HG03135 (cell line): ENCODE measurements around the gene CEBPB.
A peak's percentile ranks its signal among the peaks of the same experiment; 100 is the strongest.
"Not testable (repeated sequence)": the region's sequence is repeated elsewhere in the genome, so short reads cannot be mapped to it uniquely, and the experiment has no call there.

Experiments used
- ATAC-seq: cut with Tn5 transposase; IDR thresholded peaks from one replicate; pipeline ENCODE4 v1.9.1; 2021; ENCODE audit warnings: mild to moderate bottlenecking, moderate library complexity; ENCODE audit not compliant: unreplicated experiment

The CEBPB gene

DNA sequence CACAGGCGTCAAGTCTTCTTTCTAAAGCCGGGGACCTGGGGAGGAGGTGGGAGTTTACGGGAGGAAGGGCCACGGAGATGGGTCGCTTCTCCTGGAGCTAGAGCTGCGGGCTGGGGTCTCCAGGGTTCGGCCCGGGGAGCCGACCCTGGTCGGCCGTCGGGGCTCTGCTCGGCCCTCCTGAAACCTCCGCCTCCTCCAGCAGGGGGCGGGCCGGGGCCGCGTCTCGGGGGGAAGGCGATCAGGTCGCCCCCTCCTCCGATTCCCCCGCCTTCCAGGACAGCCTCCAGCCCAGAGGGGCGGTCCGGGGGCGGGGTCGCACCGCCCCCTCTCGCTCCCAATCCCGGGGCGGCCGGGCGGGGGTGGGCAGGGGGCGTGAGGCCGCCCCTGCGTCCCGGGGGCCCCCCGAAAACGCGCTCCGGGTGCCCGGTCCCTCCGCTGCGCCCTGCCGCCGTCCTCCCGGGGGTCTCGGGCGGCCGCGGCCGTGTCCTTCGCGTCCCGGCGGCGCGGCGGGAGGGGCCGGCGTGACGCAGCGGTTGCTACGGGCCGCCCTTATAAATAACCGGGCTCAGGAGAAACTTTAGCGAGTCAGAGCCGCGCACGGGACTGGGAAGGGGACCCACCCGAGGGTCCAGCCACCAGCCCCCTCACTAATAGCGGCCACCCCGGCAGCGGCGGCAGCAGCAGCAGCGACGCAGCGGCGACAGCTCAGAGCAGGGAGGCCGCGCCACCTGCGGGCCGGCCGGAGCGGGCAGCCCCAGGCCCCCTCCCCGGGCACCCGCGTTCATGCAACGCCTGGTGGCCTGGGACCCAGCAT, at the start of gene CEBPB:
CEBPB (plus strand) TSS at position 580 of the 814 bp plus-strand sequence; CDS start at position 784, 204 bp downstream.
- ATAC-seq: peak; percentile 39

DNA sequence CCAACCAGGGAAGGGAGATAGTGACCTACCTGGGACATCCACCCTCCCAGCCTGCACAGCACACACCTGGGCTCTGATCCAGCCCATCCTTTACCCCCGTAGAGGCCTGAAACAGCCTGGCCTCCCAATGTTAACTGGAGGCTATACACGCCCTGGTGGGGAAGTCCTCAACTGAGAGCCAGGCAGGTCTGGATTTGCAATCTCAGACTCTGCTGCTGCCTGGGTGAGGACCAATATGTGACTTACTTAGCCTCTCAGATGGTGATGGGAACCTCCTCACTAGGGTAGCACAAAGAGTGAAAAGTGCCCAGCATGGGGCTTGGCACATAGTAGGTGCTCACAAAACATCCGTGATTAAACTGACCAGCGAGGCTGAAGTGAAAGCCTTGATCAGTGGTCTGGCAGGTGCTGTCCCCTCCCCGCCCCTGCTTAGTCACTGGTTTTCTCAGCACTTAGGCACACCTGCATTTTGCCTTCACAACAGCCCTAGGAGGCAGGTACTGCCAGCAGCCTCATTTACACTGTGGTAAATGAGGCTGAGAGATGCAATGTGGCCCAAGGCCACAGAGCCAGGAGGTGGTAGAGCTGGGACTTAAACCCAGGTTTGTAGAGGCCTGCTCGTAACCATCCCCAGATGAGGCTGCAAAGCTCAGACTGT, 49.5 kb upstream of the CEBPB start:
- ATAC-seq: no peak

DNA sequence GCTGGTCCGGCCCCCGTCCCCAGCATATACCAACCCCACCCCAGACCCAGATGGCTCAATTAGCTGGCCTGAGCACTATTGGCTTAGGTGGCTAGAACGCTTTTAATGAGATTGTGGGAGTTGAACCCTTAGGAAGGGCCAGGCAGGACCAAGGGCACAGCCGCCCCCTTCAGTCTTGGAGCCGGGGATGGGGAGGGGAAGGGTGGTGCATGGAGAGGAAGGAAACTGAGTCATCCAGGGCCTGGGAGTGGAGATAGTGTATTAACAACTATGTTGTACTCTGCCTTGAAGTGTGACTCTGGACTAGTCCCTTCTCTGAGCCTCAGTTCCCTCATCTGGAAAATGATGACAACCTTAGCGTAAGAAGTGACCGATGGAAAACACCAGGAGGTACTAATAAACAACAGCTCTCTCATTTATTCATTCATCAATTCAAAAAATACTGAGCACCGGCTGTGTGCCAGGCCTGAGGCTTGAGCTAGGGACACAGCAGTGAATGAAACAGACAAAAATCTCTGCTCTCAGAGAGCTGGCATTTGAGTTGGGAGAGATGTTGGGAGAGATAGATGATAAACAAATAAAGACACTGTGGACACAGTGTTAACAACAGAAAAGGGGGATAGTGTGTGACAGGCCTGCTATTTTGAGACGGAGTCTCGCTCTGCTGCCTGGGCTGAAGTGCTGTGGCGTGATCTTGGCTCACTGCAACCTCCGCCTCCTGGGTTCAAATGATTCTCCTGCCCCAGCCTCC, 48.6 kb upstream of the CEBPB start:
- ATAC-seq: no peak

DNA sequence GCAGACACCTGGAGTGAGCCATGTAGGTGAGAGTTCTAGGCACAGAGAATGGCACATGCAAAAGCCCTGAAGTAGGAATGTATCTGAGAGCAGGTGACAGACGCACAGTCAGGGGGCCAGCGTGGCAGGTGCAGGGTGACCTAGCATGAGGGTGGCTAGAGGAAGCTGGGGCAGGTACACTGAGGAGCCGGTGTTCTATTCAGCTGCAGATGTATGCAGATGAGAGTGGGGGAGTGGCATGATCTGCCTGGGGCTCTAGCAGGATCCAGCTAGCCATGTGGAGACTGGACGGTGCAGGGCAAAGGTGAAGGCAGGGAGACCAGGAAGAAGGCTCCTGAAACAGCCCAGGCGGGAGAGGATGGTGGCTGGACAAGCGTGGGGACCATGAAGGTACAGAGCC, 47.8 kb upstream of the CEBPB start:
- no peak for ATAC-seq

DNA sequence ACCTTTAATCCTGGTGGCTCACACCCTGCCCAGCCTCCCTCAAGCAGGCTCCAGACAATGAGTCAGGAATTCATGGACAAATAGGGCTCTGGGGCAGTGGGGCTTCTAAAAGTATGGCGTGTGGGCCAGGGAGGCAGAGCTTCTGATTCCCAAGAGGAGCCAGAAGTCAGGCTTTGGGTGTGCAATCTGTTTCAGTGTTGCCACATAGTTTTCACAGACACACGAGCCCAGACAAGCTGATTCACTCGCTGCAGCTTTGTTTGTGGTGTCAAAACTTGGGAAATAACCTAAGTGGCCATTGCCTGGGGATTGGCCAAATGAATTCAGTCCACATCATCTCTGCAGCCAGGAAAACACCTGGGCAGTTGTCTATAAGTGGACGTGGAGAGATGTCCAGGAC, 46.3 kb upstream of the CEBPB start:
- ATAC-seq: no peak

DNA sequence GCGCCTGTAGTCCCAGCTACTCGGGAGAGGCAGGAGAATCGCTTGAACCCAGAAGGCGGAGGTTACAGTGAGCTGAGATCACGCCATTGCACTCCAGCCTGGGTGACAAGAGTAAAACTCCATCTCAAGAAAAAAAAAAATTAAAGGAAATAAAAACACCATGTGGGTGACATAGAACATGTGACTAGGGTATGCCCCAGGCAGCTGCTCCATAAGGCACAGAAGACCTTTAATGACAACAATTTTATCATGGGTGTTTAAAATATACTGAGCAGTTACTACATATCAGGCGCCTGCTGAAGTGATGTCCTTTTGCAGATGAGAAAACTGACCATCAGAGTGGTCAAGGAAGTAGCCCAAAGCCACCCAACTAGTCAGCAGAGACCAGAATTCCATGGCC, 45.1 kb upstream of the CEBPB start:
- ATAC-seq: no peak

DNA sequence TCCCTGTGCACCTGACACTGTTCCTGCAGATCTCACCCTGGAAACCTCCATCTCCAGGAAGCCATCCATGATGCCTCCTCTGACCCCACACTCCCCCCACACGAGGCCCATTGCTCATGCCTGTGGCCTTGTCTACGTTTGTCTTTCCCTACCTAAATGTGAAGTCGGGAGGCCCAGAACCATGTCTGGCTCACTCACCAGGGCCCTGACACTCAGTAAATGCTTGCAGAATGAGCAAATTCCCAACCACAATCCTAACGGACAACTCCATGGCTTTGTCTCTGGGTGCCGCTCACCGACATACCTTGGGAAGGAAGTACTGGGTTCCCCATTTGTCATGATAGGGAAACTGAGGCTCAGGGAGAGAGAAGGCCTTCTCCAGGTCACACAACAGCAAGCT, 44.4 kb upstream of the CEBPB start:
- ATAC-seq: no peak

DNA sequence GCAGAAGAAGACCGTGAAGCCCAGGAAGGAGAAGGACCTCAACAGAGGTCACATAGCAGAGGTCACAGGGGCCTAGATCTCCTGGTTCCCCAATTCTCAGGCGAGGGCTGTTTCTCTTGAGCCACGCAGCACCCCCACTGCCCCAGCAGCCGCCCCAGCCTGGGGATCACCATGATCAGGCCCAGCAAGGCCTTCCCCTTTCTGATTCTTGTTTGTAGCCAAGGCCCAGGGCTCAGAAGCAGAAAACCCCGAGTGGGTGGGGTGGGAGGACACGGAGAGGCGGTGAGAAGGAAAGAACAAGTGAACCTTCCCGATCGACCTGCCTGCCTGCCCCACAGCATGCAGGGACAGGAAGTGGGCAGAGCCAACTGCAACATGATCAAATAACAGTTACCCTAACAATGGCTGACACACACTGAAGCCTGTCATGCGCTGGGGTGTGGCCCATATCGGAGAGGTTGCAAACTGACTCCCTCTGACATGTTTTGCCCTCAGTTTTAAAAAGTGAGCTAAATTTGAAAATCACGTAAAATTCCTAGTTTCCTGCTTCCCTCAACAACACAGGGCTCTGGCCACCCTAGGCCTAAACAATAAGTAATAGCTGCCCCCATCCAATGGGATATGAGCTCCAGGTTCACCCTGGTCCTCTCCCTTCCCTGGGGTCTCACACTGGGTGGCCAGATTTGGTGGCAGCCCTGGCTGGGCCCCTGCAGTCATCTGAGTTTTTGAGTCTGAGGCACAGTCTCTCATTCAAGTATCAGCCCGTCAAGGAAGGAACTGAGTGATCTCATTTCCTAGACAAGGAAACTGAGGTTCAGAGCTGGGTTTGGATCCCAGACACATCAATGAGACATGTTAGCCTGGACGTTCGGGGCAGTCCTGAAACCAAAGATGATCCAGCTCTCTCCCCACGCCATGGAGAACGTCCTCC, 43.6 kb upstream of the CEBPB start:
- ATAC-seq: peak; percentile 53

DNA sequence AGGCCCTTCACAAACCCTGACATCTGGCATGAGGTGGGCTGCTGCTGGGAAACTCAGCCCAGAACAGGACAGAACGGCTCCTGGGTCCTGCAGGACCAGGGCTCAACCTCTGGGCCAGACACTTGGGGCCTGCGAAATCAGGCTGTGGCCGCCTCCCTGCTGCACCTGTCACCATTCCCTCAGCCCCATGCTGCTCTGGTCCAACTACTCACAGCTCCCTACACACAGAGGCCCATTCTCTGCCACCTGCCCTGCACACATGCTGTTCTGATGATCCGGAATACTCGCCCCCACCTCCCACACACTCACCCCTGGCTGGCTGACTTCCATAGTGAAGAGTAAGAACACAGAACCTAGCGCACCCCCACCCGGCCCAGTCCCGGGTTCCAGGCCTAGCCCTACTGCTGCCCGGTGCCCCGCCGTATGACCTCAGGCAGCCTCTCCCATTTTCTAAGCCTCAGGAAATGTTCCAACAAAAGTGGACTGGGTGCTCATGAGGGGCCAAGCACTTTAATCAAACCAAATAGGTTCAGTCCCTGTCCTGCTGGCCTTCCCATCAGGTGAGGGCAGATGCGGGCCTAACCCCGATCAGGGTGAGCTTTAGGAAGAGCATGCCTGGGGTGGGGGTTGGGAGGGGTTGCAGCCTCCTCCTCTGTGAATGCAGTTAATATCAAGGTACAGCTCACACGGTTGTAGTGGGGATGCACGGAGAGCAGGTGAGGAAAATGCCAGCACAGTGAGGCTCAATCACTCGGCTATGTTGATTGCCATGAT, 41.0 kb upstream of the CEBPB start:
- no peak for ATAC-seq

DNA sequence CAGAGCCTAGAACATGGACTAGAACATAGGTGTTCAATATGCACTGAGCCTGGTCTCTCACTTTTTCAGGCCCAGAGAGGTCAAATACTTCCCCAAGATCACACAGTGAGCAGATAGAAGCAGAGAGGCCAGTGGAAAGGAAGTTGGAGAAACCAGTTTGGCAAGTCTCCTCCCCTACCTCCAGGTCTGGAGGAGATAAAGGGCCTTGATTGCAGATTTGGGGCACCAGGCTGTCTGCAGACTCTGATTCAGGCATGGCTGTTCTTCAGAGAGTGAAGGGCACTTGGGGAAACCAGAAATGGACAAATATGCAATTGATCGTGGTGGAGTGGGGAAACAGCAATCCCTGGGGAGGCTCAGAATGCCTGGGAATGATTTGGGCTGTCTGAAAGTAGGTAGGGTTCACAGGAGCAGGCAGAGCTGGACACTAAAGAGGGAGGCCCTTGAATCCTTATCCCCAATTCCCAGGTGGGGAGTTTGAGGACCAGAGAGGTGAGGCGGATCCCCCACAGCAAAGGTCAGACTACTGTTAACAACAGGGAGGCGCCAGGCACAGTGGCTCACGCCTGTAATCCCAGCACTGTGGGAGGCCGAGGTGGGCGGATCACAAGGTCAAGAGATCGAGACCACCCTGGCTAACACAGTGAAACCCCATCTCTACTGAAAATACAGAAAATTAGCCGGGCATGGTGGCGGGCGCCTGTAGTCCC, 39.4 kb upstream of the CEBPB start:
- no peak for ATAC-seq

DNA sequence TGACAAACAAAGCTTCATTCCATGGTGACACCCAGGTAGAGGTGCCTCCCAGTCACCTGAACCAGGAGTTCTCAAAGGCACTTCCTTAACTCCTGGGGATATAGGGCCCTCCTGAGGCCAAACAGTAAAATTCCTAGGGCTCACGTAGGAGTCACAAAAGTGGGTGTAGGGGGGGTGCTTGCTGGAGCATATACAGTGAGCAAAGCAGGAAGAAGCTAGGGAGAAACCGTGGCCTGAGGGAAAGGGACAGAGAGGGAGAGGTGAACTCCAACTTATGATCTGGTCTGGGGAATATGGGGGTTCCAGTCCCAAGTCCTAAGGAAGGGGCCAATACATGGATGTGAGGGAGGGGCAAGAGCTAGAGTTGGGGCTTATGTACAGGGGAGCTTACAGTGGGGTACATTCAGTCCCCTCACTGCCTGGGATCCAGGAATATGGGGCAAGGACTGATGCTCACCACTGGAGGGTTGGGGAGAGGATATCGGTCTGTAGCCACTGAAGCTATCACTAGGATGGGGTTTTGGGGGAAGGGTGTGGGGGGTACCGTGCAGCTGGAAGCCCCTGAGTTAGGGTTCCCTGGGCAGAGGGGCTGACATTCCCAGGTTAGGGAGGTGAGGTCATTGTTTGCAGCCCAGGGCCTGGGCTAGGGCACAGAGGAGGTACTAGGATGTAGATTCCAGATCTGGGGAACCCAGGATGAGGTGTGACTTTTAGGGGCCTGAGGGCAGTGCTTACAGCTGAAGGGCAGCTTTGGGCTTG, 38.1 kb upstream of the CEBPB start:
- ATAC-seq: no peak

DNA sequence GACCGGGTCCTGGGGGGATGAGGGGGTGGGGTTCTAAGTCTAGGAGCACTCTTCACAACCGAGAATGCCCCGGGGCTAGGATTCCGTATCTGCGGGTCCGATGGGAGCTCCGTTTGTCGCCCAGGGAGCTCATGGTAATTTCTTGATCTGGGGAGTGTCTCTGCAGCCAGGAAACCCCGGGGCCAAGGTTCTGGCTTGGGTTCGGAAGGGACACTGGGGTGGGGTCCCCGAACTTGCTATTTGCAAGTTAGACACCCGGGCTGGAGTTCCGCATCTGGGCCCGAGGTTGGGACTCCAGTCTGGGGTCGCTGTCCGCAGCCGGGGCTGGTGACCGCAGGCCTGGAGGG, 37.5 kb upstream of the CEBPB start:
- ATAC-seq: no peak

DNA sequence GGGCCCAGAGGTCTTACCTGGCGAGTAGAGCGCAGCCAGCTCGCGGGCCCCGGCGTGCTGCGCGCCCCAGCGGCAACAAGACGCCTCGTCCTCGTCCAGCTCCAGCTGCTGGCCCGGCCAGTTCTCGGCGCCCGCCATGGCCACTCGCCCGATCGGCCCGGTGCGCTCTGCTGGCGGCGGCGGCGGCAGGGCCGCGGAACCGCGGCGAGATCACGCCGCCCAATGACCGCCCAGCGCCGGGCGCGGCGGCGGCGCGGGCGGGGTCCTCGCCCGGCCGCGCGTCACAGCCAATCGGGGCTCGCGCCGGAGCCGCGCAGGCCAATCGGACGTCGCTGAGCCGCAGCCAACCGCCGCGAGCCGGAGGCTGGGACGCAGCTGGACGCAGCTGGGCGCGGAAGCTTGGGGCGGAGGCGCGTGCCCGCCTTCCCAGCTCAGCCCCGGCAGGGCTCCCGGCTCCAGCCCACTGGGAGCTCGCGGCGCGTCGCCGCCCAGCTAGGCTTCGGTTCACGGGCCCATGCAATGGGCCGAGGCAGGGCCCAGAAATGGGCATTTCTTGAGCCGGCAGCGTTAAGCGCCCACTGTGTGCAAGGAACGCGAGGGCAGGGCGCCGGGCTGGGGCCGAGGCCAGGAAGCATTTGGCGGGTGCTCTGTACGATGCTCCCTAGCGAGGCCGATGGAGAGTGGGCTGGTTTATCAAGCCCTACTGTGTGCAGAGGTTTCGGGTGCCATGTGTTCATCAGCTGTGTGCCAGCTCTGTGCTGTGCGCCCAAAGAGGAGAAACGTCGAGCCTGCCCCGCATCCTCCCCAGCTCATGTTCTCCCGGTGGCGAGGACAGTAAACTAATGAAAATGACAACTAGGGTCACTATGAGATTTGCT, 36.9 kb upstream of the CEBPB start, which contains the start of gene PEDS1:
PEDS1 (minus strand) TSS at position 224 of the 878 bp plus-strand sequence; CDS start at position 138, 86 bp downstream.
- peak; percentile 85 for ATAC-seq

DNA sequence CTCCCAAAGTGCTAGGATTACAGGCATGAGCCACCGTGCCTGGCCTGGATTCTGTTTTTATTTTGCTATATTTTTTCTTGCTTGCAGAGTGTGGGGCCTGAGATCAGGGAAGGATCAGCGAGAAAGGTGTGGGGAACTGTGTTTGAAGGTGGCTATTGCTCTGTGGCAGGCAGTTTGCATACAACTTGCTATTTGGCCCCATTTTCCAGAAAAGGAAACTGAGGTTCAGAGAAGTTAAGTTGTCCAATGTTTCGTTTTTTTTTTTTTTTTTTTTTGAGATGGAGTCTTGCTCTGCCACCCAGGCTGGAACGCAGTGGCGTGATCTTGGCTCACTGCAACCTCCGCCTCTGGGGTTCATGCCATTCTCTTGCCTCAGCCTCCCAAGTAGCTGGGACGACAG, 29.1 kb upstream of the CEBPB start:
- ATAC-seq: not testable (repeated sequence)

DNA sequence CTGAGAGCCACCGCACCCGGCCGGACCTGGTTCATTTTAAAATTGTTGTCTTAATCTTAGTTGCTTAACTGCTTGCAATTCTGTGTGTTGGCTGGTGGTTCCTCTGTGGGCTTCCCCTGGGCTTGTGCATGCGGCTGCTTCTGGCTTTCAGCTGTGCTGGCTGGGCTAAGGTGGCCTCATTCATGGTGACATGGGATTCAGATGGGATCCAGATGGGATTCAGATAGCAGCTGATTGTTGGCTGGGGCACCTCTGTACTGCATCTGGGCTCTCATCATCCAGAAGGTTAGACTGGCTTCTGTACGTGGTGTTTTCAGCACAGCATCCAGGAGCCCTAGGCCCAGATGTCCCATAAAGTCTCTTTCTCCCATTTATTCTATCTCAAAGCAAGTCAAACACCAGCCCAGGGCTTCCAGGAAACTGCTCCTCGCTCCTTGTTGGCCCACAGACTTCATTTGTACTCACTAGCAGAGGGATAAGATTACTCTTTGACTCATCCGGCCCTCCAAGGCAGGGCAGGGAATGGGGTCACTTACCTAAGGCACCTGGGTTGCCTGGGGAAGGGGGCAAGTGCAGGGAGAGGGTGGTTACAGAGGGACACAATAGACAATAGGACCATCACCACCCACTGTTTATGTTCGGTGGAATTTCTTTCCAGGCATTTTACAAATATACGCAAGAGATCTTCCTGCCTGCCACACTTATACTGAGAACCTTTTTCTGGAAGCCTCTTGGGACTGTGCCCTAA, 26.9 kb upstream of the CEBPB start:
- no peak for ATAC-seq

DNA sequence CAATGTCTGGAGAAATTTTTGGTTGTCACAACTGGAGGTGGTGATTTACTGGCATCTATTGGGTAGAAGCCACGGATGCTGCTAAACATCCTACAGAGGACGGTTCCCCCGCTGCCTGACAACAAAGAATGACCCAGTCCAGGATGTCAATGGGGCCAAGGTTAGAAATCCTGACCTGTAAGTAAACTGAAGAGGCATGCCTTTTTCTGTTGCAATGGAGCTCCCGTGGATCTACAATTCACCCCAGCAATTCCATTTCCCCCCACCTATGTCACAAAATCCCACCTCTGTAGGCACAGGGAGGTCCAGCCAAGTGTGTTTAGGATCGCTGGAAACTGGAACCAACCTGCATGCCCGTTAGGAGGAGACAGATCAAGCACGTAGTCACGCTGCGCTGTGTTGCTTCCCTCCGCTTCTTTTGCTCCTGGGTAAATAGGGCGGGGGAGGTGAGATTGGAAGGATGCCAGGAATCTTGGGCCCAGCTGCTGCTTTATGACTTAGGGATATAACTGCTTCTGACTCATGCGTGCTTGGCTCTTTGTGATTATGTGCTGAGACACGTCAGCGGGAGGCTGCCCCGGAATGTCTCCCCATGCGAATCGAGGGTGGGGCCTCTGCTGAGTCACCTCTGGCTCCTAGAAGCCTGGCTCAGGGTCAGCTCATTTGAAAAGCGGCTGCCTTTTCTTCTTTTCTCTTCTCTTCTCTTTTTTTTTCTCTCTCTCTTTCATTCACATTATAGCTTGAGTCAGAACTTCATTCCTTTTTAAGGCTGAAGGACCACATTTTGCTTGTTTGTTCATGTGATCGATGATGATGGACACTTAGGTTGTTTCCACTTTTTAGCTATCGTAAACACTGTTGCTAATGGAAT, 24.7 kb upstream of the CEBPB start:
- peak; percentile 89 for ATAC-seq
